ENCODE data around the gene MYH11.

Gene MYH11

DNA sequence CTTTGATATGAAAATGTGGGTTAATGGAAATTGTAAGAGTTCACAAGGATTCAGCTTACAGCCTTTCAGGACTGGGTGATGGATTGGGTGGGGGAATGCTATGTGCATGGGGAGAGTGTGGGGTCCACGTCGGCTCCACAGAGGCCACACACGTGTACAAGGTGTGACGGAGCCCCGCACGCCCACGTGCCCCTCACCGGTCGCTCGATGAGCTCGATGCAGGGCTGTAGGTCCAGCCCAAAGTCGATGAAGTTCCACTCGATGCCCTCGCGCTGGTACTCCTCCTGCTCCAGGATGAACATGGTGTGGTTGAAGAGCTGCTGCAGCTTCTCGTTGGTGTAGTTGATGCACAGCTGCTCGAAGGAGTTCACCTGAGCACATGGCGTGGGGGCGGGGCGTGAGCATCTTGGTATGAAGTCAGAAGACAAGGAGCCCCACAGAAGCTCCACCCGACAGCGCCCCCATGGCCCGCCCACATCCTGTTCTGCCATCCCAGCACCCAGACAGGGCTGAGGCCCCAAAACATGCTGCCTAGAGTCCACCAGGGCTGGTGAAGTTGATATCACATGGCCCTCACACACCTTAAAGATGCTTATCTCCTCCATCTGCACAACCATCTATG is 99.1 kb downstream of the MYH11 start:
- in situ Hi-C loops (cut with MboI; ENCODE audit: low sequenced_read_pairs, unreplicated experiment) = loop anchor here (10.0 kb wide), 1 partner anchor 57 kb away; no protein-coding TSS in a partner anchor
- no peak for DNase-seq (ENCODE audit: low spot score)
- TF ChIP-seq, protein P1, sequence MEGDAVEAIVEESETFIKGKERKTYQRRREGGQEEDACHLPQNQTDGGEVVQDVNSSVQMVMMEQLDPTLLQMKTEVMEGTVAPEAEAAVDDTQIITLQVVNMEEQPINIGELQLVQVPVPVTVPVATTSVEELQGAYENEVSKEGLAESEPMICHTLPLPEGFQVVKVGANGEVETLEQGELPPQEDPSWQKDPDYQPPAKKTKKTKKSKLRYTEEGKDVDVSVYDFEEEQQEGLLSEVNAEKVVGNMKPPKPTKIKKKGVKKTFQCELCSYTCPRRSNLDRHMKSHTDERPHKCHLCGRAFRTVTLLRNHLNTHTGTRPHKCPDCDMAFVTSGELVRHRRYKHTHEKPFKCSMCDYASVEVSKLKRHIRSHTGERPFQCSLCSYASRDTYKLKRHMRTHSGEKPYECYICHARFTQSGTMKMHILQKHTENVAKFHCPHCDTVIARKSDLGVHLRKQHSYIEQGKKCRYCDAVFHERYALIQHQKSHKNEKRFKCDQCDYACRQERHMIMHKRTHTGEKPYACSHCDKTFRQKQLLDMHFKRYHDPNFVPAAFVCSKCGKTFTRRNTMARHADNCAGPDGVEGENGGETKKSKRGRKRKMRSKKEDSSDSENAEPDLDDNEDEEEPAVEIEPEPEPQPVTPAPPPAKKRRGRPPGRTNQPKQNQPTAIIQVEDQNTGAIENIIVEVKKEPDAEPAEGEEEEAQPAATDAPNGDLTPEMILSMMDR (IDR thresholded peaks at IDR 0.05; ENCODE audit: borderline replicate concordance, control extremely low read depth, extremely low read depth, insufficient read depth, missing control alignments) = no peak

DNA sequence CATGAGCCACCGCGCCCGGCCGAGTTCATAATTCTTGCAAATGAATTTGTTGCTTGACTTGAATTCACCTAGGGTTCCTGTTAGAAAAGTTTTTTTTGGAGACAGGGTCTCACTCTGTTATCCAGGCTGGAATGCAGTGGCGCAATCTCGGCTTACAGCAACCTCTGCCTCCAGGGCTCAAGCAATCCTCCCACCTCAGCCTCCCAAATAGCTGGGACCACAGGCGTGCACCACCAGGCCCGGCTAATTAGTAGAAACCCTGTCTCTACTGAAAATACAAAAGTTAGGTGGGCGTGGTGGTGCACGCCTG is 99.8 kb downstream of the MYH11 start:
- TF ChIP-seq, protein P1 (IDR thresholded peaks at IDR 0.05; ENCODE audit: borderline replicate concordance, control extremely low read depth, extremely low read depth, insufficient read depth, missing control alignments) = no peak
- no peak for DNase-seq (ENCODE audit: low spot score)
- in situ Hi-C loops (cut with MboI; ENCODE audit: low sequenced_read_pairs, unreplicated experiment) = loop anchor here (10.0 kb wide), 1 partner anchor 58 kb away; no protein-coding TSS in a partner anchor

DNA sequence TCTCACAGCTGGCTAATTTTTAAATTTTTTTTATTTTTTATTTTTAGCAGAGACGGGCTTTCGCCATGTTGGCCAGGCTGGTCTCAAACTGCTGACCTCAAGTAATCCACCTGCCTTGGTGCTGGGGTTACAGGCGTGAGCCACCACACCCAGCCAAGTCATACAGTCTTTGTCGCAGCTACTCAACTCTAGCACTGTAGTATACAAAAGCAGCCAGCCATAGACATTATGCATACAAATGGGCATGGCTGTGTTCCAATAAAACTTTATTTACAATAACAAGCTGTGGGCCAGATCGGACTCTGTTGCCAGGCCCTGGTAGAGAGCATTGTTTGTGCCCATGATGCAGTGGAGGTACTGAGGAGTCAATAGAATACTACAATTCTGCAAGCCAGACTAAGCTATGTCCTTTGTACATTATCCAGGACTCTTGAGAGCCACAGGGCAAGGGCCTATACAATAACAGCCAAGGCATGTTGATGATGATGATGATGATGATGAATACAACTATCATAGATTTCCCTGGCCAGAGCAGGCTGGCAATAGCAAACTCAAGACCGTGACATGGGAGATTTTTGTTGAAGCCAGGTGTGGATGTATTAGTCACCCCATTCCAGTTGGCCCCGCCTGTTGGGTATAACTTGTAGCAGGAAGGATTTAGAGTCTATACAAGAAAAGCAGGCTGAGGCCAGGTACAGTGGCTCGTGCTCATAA is 101.8 kb downstream of the MYH11 start:
- TF ChIP-seq, protein P1 (IDR thresholded peaks at IDR 0.05; ENCODE audit: borderline replicate concordance, control extremely low read depth, extremely low read depth, insufficient read depth, missing control alignments) = no peak
- in situ Hi-C loops (cut with MboI; ENCODE audit: low sequenced_read_pairs, unreplicated experiment) = loop anchor here (10.0 kb wide), 1 partner anchor 60 kb away; no protein-coding TSS in a partner anchor
- DNase-seq (ENCODE audit: low spot score) = no peak

DNA sequence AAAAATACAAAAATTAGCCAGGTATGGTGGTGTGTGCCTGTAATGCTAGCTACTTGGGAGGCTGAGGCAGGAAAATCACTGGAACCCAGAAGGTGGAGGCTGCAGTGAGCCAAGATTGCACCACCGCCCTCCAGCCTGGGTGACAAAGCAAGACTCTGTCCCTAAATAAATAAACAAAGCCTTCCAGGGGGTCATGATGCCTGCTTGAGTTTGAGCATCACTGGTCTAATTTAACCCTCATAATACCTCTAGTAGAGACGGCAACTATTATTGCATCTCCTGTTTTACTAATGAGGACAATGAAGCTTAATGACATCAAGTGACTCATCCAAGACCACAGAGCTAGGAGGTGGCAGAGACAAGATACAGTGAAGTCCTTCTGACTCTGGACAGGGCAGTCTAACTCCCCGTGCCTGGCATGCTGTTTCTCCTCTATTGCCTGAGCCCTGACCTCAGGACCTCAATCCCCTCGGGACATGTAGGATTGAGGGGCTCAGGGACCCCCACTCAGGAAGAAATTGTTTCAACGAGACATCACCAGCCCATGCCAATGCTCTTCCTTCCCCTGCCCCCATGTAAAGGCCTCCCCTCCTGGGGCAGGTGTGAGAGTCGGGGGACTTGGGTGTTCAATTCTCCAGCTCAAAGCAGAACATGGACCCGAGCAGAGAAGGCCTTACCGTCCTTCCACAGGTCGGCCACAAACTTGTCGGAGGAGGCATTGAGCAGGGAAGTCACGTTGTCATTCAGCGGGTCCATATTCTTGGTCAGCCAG is 103.9 kb downstream of the MYH11 start:
- DNase-seq (ENCODE audit: low spot score) = no peak
- TF ChIP-seq, protein P1 (IDR thresholded peaks at IDR 0.05; ENCODE audit: borderline replicate concordance, control extremely low read depth, extremely low read depth, insufficient read depth, missing control alignments) = no peak
- in situ Hi-C loops (cut with MboI; ENCODE audit: low sequenced_read_pairs, unreplicated experiment) = loop anchor here (10.0 kb wide), 1 partner anchor 62 kb away; no protein-coding TSS in a partner anchor

DNA sequence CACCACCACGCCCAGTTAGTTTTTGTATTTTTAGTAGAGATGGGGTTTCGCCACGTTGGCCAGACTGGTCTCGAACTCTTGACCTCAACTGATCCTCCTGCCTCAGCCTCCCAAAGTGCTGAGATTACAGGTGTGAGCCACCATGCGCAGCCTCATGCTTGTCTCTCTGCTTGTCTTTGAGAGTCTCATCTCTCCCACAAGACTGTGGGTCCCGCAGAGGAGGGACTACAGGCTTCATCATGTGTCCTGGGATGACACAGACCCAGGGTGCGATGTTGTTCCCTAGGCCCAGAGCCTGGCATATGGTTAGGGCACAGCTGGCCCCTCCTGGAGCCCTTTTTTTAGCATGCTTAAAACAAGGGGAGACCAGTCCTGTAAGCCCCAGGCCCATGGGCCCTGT is 104.9 kb downstream of the MYH11 start:
- in situ Hi-C loops (cut with MboI; ENCODE audit: low sequenced_read_pairs, unreplicated experiment) = loop anchor here (10.0 kb wide), 1 partner anchor 63 kb away; no protein-coding TSS in a partner anchor
- TF ChIP-seq, protein P1 (IDR thresholded peaks at IDR 0.05; ENCODE audit: borderline replicate concordance, control extremely low read depth, extremely low read depth, insufficient read depth, missing control alignments) = no peak

DNA sequence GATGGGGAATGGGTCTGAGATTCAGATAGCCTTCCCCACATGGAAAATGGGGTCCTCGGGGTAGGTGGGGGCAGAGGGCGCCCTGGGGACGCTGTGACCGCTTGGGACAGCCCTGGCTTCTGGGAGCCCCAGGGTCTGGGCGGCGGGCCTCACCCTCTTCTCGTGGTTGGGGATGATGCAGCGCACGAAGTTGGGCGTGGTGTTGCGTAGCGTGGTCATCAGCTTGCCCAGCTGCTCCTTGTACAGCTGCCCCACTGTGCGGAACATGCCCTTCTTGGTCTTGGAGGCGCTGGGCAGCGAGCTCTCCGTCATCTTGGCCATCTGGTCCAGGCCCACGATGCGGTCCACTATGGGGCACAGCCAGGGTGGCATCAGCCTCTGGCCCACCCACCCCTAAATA is 106.8 kb downstream of the MYH11 start:
- no peak for DNase-seq (ENCODE audit: low spot score)
- TF ChIP-seq, protein P1 (IDR thresholded peaks at IDR 0.05; ENCODE audit: borderline replicate concordance, control extremely low read depth, extremely low read depth, insufficient read depth, missing control alignments) = no peak
- in situ Hi-C loops (cut with MboI; ENCODE audit: low sequenced_read_pairs, unreplicated experiment) = loop anchor here (10.0 kb wide), 1 partner anchor 65 kb away; no protein-coding TSS in a partner anchor

More for the DNA sequence above, 104.9 kb downstream of the MYH11 start:
- DNase-seq (ENCODE audit: low spot score) = no peak

Data from GM13976 (cell line).